IMR-90 (cell line): ENCODE measurements around the gene ZNF362. TPM values are rescaled to one million over a fixed set of nuclear protein-coding genes. Genes with fewer than 3 reads are reported as not detected.

ENCODE experiments used
- ATAC-seq: fragments of 200-7000 bp; cut with Tn5 transposase; 2 replicates; pipeline ENCODE4 v1.9.1; 2020; ENCODE audit warnings: low read depth, mild to moderate bottlenecking, moderate library complexity
- BruUV-seq: library from RNA; stranded (reverse); fragments of 400-500 nt; replicated peaks from 2 replicates; lab custom pipeline; 2021; lab: Mats Ljungman, UMichigan
- CTCF ChIA-PET: fragments of 300-600 bp; formaldehyde crosslinking; extraction: SDS; loops from one replicate; lab custom pipeline; 2021; ENCODE audit warnings: antibody characterized with exemption; lab: Yijun Ruan, JAX
- POLR2A ChIA-PET: fragments of 300-600 bp; sonication (Branson Sonifier 250); formaldehyde crosslinking; loops from one replicate; lab custom pipeline; 2022; ENCODE audit warnings: antibody characterized with exemption; ENCODE audit not compliant: unreplicated experiment; lab: Charles Lee
- DNase-seq: peaks from one replicate; pipeline ENCODE4 v3.0.0; 2013
- H2AFZ ChIP-seq: replicated peaks from 2 replicates; pipeline ENCODE3; 2013; ENCODE audit warnings: low read length, mild to moderate bottlenecking; ENCODE audit not compliant: poor library complexity
- H2AK5ac ChIP-seq: 2 replicates; pipeline ENCODE4 v1.6.1; 2013; ENCODE audit warnings: low read depth, low read length, inconsistent platforms
- H2AK9ac ChIP-seq: replicated peaks from 2 replicates; pipeline ENCODE3; 2013; ENCODE audit warnings: mild to moderate bottlenecking, low read depth, low read length, moderate library complexity; ENCODE audit not compliant: poor library complexity
- H2BK120ac ChIP-seq: 2 replicates; pipeline ENCODE4 v1.6.1; 2013; ENCODE audit warnings: low read depth, low read length, inconsistent platforms
- H2BK15ac ChIP-seq: 3 replicates; pipeline ENCODE4 v1.6.1; 2013; ENCODE audit warnings: low read depth, low read length, inconsistent platforms
- H2BK20ac ChIP-seq: 2 replicates; pipeline ENCODE4 v1.6.1; 2013; ENCODE audit warnings: low read depth, mild to moderate bottlenecking, inconsistent platforms, low read length, moderate library complexity
- H2BK5ac ChIP-seq: 2 replicates; pipeline ENCODE4 v1.6.1; 2013; ENCODE audit warnings: mild to moderate bottlenecking, low read depth, low read length, inconsistent platforms; ENCODE audit not compliant: poor library complexity, severe bottlenecking
- H3K14ac ChIP-seq: replicated peaks from 2 replicates; pipeline ENCODE4 v1.6.1; 2013; ENCODE audit warnings: low read depth, low read length, inconsistent platforms
- H3K18ac ChIP-seq: 2 replicates; pipeline ENCODE4 v1.6.1; 2013; ENCODE audit warnings: low read depth, low read length, control low read depth
- H3K23ac ChIP-seq: 2 replicates; pipeline ENCODE4 v1.6.1; 2013; ENCODE audit warnings: low read depth, low read length, inconsistent platforms
- H3K27ac ChIP-seq: 2 replicates; pipeline ENCODE4 v1.5.1; 2013; ENCODE audit warnings: mild to moderate bottlenecking, control low read depth, low read length; ENCODE audit not compliant: insufficient read depth
- H3K27me3 ChIP-seq: 2 replicates; pipeline ENCODE4 v1.6.1; 2013; ENCODE audit warnings: low read length; ENCODE audit not compliant: control insufficient read depth, insufficient read depth
- H3K36me3 ChIP-seq: 2 replicates; pipeline ENCODE4 v1.6.1; 2013; ENCODE audit warnings: low read length, mixed read lengths; ENCODE audit not compliant: control insufficient read depth, insufficient read depth
- H3K4ac ChIP-seq: 2 replicates; pipeline ENCODE4 v1.6.1; 2013; ENCODE audit warnings: low read depth, low read length, inconsistent platforms
- H3K4me1 ChIP-seq: 2 replicates; pipeline ENCODE4 v1.6.1; 2013; ENCODE audit warnings: low read length, mixed read lengths; ENCODE audit not compliant: control insufficient read depth, insufficient read depth
- H3K4me2 ChIP-seq: 2 replicates; pipeline ENCODE4 v1.6.1; 2013; ENCODE audit warnings: low read depth, mild to moderate bottlenecking, control low read depth, low read length, moderate library complexity
- H3K4me3 ChIP-seq: 2 replicates; pipeline ENCODE4 v1.5.1; 2013; ENCODE audit warnings: low read depth, mild to moderate bottlenecking, control low read depth, low read length, moderate library complexity; ENCODE audit not compliant: insufficient read depth
- H3K56ac ChIP-seq: 2 replicates; pipeline ENCODE4 v1.6.1; 2013; ENCODE audit warnings: low read length, inconsistent platforms; ENCODE audit not compliant: insufficient read depth; ENCODE audit errors: extremely low read depth
- H3K79me1 ChIP-seq, 2 experiments: 2 replicates each; pipeline ENCODE4 v1.6.1; 2013; ENCODE audit warnings: low read length in 2 of 2, inconsistent platforms in 1 of 2, low read depth in 1 of 2
- H3K9ac ChIP-seq: 2 replicates; pipeline ENCODE4 v1.6.1; 2013; ENCODE audit warnings: low read depth, low read length, control low read depth
- H3K9me1 ChIP-seq: 2 replicates; pipeline ENCODE4 v1.6.1; 2013; ENCODE audit warnings: low read length, inconsistent platforms; ENCODE audit not compliant: insufficient read depth
- H3K9me3 ChIP-seq: 2 replicates; pipeline ENCODE4 v1.6.1; 2013; ENCODE audit warnings: low read length; ENCODE audit not compliant: control insufficient read depth, insufficient read depth
- H4K20me1 ChIP-seq: 2 replicates; pipeline ENCODE4 v1.6.1; 2013; ENCODE audit warnings: low read length, inconsistent platforms; ENCODE audit not compliant: insufficient read depth
- H4K5ac ChIP-seq: 2 replicates; pipeline ENCODE4 v1.6.1; 2013; ENCODE audit warnings: mild to moderate bottlenecking, low read depth, low read length, control low read depth
- H4K8ac ChIP-seq, 2 experiments: 2 replicates each; pipeline ENCODE4 v1.6.1; 2013; ENCODE audit warnings: low read depth in 2 of 2, low read length in 2 of 2, control low read depth in 1 of 2, inconsistent platforms in 1 of 2
- H4K91ac ChIP-seq: 2 replicates; pipeline ENCODE4 v1.6.1; 2013; ENCODE audit warnings: low read depth, low read length, inconsistent platforms; ENCODE audit not compliant: insufficient read depth
- BHLHE40 ChIP-seq: fragments of 150-350 bp; IDR thresholded peaks from 2 replicates; pipeline ENCODE4 v1.6.1; 2016; ENCODE audit warnings: mild to moderate bottlenecking, low read depth, low read length
- CEBPB ChIP-seq: IDR thresholded peaks from 2 replicates; pipeline ENCODE4 v1.6.1; 2012; ENCODE audit warnings: low read depth, low read length, improper control_type of control experiment
- CHD1 ChIP-seq: IDR thresholded peaks from 2 replicates; pipeline ENCODE4 v1.6.1; 2012; ENCODE audit warnings: low read depth, low read length, improper control_type of control experiment
- CTCF ChIP-seq: conservative IDR thresholded peaks from 2 replicates; pipeline ENCODE4 v1.5.1; 2012; ENCODE audit warnings: mild to moderate bottlenecking, low read depth, low read length, improper control_type of control experiment
- FOS ChIP-seq: fragments of 150-350 bp; IDR thresholded peaks from 2 replicates; pipeline ENCODE4 v1.6.1; 2016; ENCODE audit warnings: low read depth, low read length
- MAFK ChIP-seq: IDR thresholded peaks from 2 replicates; pipeline ENCODE4 v1.6.1; 2012; ENCODE audit warnings: low read depth, low read length, improper control_type of control experiment
- MAZ ChIP-seq: IDR thresholded peaks from 2 replicates; pipeline ENCODE4 v1.6.1; 2012; ENCODE audit warnings: low read depth, mild to moderate bottlenecking, low read length, improper control_type of control experiment, moderate library complexity, borderline replicate concordance
- MXI1 ChIP-seq: IDR thresholded peaks from 2 replicates; pipeline ENCODE4 v1.6.1; 2012; ENCODE audit warnings: low read depth, mild to moderate bottlenecking, low read length, moderate library complexity, borderline replicate concordance
- NFE2L2 ChIP-seq: fragments of 150-350 bp; IDR thresholded peaks from 2 replicates; pipeline ENCODE4 v1.6.1; 2016; ENCODE audit warnings: low read depth, mild to moderate bottlenecking, low read length
- POLR2A ChIP-seq: IDR thresholded peaks from 2 replicates; pipeline ENCODE4 v1.6.1; 2012; ENCODE audit warnings: mild to moderate bottlenecking, low read depth, low read length
- RAD21 ChIP-seq: IDR thresholded peaks from 2 replicates; pipeline ENCODE4 v1.6.1; 2012; ENCODE audit warnings: low read length, improper control_type of control experiment
- RCOR1 ChIP-seq: IDR thresholded peaks from 2 replicates; pipeline ENCODE4 v1.6.1; 2012; ENCODE audit warnings: mild to moderate bottlenecking, low read length, improper control_type of control experiment; ENCODE audit not compliant: insufficient replicate concordance
- RFX5 ChIP-seq: IDR thresholded peaks from 2 replicates; pipeline ENCODE4 v1.8.0; 2012; ENCODE audit warnings: low read depth, mild to moderate bottlenecking, low read length, moderate library complexity
- SMC3 ChIP-seq: fragments of 150-350 bp; IDR thresholded peaks from 2 replicates; pipeline ENCODE4 v1.6.1; 2016; ENCODE audit warnings: low read depth, mild to moderate bottlenecking, antibody characterized with exemption, low read length, moderate library complexity
- USF2 ChIP-seq: fragments of 150-350 bp; IDR thresholded peaks from 2 replicates; pipeline ENCODE4 v1.6.1; 2017; ENCODE audit warnings: mild to moderate bottlenecking, antibody characterized with exemption, low read length, low read depth
- WGBS, 2 experiments: methylation state at CpG; one replicate each; pipeline versions ENCODE4 v1.1.5 to v1.1.7; 2013; ENCODE audit warnings: missing lambda C conversion rate in 2 of 2; ENCODE audit not compliant: insufficient read length in 1 of 2; ENCODE audit errors: extremely low coverage in 2 of 2; 5-methylcytosine and 5-hydroxymethylcytosine counted together
- dilution Hi-C: fragments of 300-500 bp; cut with HindIII; formaldehyde crosslinking; loops from one replicate; pipeline ENCODE4 v1.14.3; 2018; ENCODE audit warnings: low sequenced_read_pairs; ENCODE audit not compliant: unreplicated experiment
- in situ Hi-C: fragments of 300-500 bp; cut with MboI; formaldehyde crosslinking; loops from 3 replicates; pipeline ENCODE4 v1.14.3; 2019; ENCODE audit warnings: low sequenced_read_pairs, inconsistent platforms, mixed read lengths
- intact Hi-C: fragments of 100-400 bp; cut with micrococcal nuclease; formaldehyde crosslinking; loops from 2 replicates; pipeline ENCODE4 v1.10.0; 2022
- polyA plus RNA-seq, 3 experiments: library from polyadenylated mRNA; depleted of rRNA; stranded (reverse); fragments of >200 nt; gene quantifications; 2 replicates each; pipeline ENCODE4 v1.2.3, GENCODE V29; 2012; ENCODE audit warnings: low replicate concordance in 1 of 3
- total RNA-seq: library from RNA; depleted of rRNA; stranded (reverse); fragments of >200 nt; gene quantifications from 2 replicates; pipeline ENCODE4 v1.2.3, GENCODE V29; 2012
- TF ChIP-seq, protein P1 (sequence below): fragments of 150-350 bp; IDR thresholded peaks from 2 replicates; pipeline ENCODE4 v1.6.1; 2016; ENCODE audit warnings: low read depth, mild to moderate bottlenecking, low read length, moderate library complexity, borderline replicate concordance

The ZNF362 gene
- total and polyA plus RNA-seq, 2 of the 4 experiments (the other 2 are of a cell fraction): 5.7 to 12.9 TPM

GRCh38 chr1:33274446-33274845 is 18.2 kb downstream of the ZNF362 start:
- in situ Hi-C loops (no loop called here), dilution Hi-C loops (no loop called here), intact Hi-C loops (no loop called here)
- Histone ChIP-seq H4K5ac (no peak overlapping the region), H3K79me1 (peaks cover 29 to 59% of the 10 kb centered on the region in 2 experiments), H3K4me1 (no peaks in the 10 kb centered on the region; the same call in 1 of the 2 replicates), H2AFZ (peak overlapping the region; percentile 6), H4K91ac (no peak overlapping the region), H4K8ac (no peak overlapping the region), H3K56ac (no peak overlapping the region), H3K4ac (no peak overlapping the region), H3K4me3 (no peak overlapping the region), H3K9ac (no peak overlapping the region), H3K27ac (no peak overlapping the region), H3K9me3 (no peaks in the 10 kb centered on the region), H2BK20ac (no peak overlapping the region), H3K4me2 (no peak overlapping the region), H2AK5ac (no peak overlapping the region; the same call in 1 of the 2 replicates), H3K27me3 (no peaks in the 10 kb centered on the region), H3K14ac (no peak overlapping the region), H3K18ac (no peak overlapping the region), H3K9me1 (peaks cover 18% of the 10 kb centered on the region), H4K20me1 (peaks cover 23% of the 10 kb centered on the region; the same call in 1 of the 2 replicates), H2BK120ac (no peak overlapping the region), H3K36me3 (peaks cover 29% of the 10 kb centered on the region), H2AK9ac (no peak overlapping the region), H2BK5ac (no peak overlapping the region), H2BK15ac (no peak overlapping the region), H3K23ac (no peak overlapping the region)
- POLR2A ChIA-PET: no interaction called here
- TF ChIP-seq RAD21 (no peak), MXI1 (no peak), MAFK (no peak), POLR2A (no peak), CHD1 (no peak), USF2 (no peak), RFX5 (no peak), CTCF (no peak), CEBPB (no peak), BHLHE40 (no peak), SMC3 (no peak), FOS (no peak), MAZ (no peak), NFE2L2 (no peak), RCOR1 (no peak)
- TF ChIP-seq, protein P1, sequence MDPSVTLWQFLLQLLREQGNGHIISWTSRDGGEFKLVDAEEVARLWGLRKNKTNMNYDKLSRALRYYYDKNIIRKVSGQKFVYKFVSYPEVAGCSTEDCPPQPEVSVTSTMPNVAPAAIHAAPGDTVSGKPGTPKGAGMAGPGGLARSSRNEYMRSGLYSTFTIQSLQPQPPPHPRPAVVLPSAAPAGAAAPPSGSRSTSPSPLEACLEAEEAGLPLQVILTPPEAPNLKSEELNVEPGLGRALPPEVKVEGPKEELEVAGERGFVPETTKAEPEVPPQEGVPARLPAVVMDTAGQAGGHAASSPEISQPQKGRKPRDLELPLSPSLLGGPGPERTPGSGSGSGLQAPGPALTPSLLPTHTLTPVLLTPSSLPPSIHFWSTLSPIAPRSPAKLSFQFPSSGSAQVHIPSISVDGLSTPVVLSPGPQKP: no peak
- ATAC-seq (no peak), DNase-seq (no peak)
- no CpG with 5 or more reads among the region's 1 CpG for WGBS, 2 experiments
- CTCF ChIA-PET: no interaction called here
- no TSS peak for BruUV-seq
